Activated CD8-positive, alpha-beta memory T cell treated with anti-CD3 and anti-CD28 coated beads for 1 hour (primary cell): Measurements from ENCODE around the gene ROPN1B.
"Not testable (repeated sequence)": the region's sequence is repeated elsewhere in the genome, so short reads cannot be mapped to it uniquely, and the experiment has no call there.

Experiments used
- DNase-seq, 2 donors: peaks; one replicate each; pipeline ENCODE4 v3.0.0-alpha.2; 2020; ENCODE audit warnings: low read depth in 1 of 2; ENCODE audit errors: extremely low read depth in 1 of 2

ROPN1B gene

GRCh38 chr3:125968701-125969592 is at the start of gene ROPN1B:
TSS of gene ROPN1B (plus strand) at chr3:125969178. CDS start at chr3:125972055, 2,877 bp downstream.
- not testable (repeated sequence) for DNase-seq

GRCh38 chr3:125920191-125920590 is 48.8 kb upstream of the ROPN1B start:
- not testable (repeated sequence) for DNase-seq

- not testable (repeated sequence) for DNase-seq
These were observed 48.2 kb upstream of the ROPN1B start for GRCh38 chr3:125920751-125921279.

- DNase-seq = peak in 1 of 2 donors; percentile 32
These were observed 47.3 kb upstream of the ROPN1B start for GRCh38 chr3:125921712-125922111.

- not testable (repeated sequence) for DNase-seq
These were observed 45.5 kb upstream of the ROPN1B start for GRCh38 chr3:125923324-125924115.

- DNase-seq = not testable (repeated sequence)
These were observed 44.7 kb upstream of the ROPN1B start for GRCh38 chr3:125924276-125924675.

GRCh38 chr3:125925727-125926126 is 43.3 kb upstream of the ROPN1B start:
- not testable (repeated sequence) for DNase-seq

GRCh38 chr3:125928771-125929545 is 40.0 kb upstream of the ROPN1B start:
- DNase-seq = peak in 1 of 2 donors; percentile 41

GRCh38 chr3:125929765-125930164 is 39.2 kb upstream of the ROPN1B start:
- DNase-seq = not testable (repeated sequence)

GRCh38 chr3:125931355-125931880 is 37.6 kb upstream of the ROPN1B start:
- DNase-seq = not testable (repeated sequence)

GRCh38 chr3:125933397-125934173 is 35.4 kb upstream of the ROPN1B start:
- DNase-seq = not testable (repeated sequence)

- not testable (repeated sequence) for DNase-seq
These were observed 33.6 kb upstream of the ROPN1B start for GRCh38 chr3:125935252-125935874.

GRCh38 chr3:125936210-125936815 is 32.7 kb upstream of the ROPN1B start:
- not testable (repeated sequence) for DNase-seq

- DNase-seq = not testable (repeated sequence)
These were observed 32.1 kb upstream of the ROPN1B start for GRCh38 chr3:125936891-125937290.

- DNase-seq = not testable (repeated sequence)
These were observed 21.2 kb upstream of the ROPN1B start for GRCh38 chr3:125947806-125948205.

GRCh38 chr3:125948901-125949300 is 20.1 kb upstream of the ROPN1B start:
- not testable (repeated sequence) for DNase-seq

- DNase-seq = not testable (repeated sequence)
These were observed 17.8 kb upstream of the ROPN1B start for GRCh38 chr3:125951176-125951575.

- not testable (repeated sequence) for DNase-seq
These were observed 12.0 kb upstream of the ROPN1B start for GRCh38 chr3:125957020-125957419.
